Measurements from ENCODE around the gene STC2.
"Not testable (repeated sequence)": the region's sequence is repeated elsewhere in the genome, so short reads cannot be mapped to it uniquely, and the experiment has no call there.

Gene STC2

DNA sequence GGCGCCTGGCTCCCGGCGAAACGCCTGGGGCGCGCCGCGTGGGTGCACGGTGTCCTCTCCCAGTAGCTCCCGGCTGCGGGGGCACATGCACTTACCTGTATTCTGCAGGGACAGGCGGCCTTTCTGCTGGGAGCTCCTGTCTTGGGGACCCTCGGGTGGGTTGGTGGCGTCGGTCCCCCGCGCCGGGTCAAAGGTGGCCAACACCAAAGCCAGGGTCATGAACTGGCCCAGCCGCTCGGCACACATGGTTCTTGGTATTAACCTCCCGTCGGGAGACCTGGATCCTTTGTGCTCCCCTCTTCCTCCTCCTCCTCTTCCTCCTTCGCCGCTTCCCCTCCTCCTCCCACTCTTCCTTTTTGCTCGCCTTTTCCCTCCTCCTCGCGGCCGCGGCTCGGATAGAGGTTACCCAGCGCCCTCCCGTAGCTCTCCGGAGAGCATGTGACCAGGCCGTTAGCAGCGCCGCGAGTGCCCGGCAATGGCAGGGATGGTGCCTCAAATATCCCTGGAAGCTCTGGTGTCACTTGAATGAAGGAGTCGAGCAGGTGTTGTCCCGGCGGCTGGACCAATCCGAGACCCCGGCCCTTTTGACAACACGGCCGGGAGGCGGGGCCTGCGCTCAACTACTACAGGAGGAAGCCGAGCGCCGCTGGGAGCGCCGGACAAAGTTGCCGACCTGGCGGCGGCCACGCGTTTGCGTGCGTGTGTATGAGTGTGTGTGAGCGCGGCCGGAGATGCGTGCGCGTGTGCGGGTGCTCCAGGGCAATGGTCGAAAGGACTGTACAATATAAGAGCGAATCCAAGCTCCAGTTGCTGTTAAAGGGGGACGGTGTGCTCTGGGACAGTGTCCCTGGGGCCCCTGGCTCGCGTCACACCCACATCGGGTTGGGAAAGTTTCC, at the start of gene STC2:
STC2 (minus strand) TSS at position 467 of the 896 bp plus-strand sequence; CDS start at position 246, 221 bp downstream.
- no peak for DNase-seq

DNA sequence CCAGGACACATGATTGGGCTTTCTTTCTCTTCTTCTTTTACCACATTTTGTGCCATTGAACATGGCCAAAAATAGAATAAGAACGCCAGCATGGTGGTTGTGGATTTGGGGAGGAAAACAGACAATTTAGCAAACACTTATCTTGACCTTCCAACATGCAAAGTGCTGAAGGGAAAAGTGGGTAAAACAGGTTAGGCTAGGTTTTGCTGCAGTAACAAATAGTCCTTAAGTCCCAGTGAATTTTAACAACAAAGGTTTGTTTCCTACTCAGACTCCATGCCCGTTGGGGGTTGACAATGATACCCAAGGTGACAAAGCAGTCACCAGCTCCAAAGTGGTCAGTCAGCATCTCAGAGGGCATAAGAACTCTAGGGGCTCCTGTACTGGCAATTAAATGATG, 43.2 kb upstream of the STC2 start:
- DNase-seq, result no peak

- not testable (repeated sequence) for DNase-seq
These were observed 35.2 kb upstream of the STC2 start for GRCh38 chr5:173363406-173363805.

- no peak for DNase-seq
These were observed 27.3 kb upstream of the STC2 start for GRCh38 chr5:173355561-173355960.

- no peak for DNase-seq
These were observed 26.4 kb upstream of the STC2 start for GRCh38 chr5:173354645-173355044.

- no peak for DNase-seq
These were observed 24.4 kb upstream of the STC2 start for GRCh38 chr5:173352366-173353349.

- DNase-seq, result no peak
These were observed 14.9 kb upstream of the STC2 start for GRCh38 chr5:173342813-173343755.

DNA sequence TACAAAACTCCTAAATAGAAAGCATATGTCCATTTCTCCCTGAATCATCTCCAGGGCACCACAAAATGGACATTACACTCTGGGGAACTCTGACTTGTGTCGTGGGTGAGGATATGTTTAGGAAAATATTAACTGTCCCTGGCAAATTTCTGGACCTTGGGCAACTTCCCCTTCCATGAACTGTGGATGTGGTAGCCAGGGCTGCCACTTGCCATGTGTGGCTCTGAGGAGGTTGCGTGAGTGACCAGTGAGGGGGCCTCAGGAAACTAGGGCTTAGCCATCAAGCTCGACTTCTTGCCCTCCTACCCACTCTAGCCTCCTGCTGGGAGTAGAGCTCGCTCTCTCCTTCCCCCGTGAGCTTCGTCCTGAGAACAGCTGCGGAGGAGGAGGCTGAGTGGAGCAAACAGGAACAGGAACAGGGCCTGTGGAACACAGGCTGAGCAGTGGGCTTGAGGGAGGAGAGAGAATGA, 13.8 kb upstream of the STC2 start:
- DNase-seq, result no peak

DNA sequence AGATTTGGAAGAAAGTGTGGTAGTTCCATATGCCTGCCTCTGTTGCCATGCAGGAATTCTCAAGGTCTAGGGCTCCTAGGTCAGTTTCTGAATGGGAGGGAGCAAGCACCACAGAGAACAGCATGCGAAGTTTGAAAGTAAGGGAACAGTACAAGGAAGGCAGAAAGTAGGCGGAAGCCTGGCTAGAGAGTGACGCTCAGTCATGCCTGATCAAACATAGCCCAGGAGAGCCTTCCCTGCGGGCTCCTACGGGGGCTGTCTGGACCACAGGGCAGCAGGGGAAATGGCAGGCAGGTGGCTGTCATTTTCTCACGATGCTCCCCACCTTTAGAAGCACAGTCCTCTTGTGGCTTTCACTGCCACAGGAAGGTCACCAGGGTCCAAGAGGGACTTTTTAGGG, 12.8 kb upstream of the STC2 start:
- DNase-seq, result no peak

- no peak for DNase-seq
These were observed 12.2 kb upstream of the STC2 start for GRCh38 chr5:173340451-173340850.

DNA sequence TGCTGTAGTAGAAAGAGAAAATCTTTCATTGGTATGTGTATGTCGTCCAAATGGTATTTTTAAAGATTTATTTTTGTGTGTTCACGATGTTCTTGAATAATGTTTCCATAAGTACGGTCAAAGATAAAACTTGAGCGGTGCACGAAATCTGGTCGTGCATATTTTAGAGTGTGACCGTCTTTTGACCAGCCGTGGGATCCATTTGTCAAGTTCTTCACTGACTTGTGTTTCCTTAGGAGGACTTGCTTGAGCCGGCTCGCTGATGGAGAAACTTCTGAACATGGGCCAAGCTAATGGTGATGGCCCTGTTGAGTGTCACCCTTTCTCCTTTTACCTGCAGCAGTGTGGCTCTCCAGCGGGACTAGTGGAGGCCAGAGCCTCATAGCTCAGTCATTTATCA, 11.1 kb upstream of the STC2 start:
- DNase-seq, result no peak

DNA sequence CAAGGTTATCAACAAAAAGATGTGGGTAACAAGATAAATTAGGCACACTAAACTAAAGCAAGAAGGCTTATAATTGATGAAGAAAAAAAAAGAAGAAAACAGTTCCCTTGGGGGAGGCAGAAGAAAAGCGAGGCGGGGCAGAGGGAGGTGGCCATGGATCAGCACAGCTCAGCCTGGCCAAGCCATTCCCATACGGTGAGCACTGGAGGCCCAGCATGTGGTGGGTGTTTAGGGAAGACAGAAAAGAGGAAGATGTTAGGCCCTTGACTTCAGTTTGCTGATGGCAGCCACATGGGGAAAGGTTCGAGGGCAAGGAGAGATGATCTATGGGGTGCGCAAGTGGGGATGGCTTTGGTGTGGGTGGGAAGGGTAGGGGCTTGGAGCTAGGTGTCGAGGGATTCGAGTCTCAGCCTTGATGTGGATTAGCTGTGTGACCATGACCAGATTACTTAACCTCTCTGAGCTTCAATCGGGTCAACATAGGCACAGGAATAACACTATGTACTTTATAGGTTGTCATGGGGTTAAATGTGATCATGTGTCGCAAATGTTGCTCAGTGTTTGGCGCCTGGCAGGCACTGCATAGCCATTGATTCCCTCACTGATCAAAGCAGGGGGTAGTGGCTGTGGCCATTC, 10.3 kb upstream of the STC2 start:
- DNase-seq, result no peak

- DNase-seq, result no peak
These were observed 6.6 kb upstream of the STC2 start for GRCh38 chr5:173334808-173335207.

- DNase-seq, result no peak
These were observed 5.9 kb upstream of the STC2 start for GRCh38 chr5:173333925-173334661.

DNA sequence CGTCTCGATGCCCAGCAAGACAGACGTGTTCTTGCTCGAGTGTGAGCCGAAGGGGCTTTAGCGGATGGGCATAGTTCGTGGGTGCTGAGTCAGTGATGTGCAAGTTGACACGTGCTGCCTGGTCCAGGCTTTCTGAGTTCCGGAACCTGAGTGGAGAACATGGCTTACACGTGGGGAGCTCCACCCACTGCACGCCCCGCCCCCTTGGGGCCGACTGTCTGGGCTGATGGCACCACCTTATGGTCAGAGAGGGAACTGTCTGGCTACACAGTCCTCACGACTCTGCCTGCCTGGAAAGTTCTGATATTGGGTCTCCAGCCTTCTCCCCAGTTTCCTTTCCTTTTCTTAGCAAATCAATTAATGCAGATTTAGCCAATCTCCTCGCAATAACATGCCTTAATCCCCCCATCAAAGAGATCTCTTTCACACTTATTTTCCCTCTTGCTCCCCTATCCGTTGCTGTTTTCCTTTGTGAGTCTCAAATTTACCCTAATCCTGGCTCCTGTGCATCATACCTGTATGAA, 3.8 kb upstream of the STC2 start:
- peak; percentile 64 for DNase-seq

GRCh38 chr5:173331287-173331686, 3.1 kb upstream of the STC2 start:
- DNase-seq, result no peak

DNA sequence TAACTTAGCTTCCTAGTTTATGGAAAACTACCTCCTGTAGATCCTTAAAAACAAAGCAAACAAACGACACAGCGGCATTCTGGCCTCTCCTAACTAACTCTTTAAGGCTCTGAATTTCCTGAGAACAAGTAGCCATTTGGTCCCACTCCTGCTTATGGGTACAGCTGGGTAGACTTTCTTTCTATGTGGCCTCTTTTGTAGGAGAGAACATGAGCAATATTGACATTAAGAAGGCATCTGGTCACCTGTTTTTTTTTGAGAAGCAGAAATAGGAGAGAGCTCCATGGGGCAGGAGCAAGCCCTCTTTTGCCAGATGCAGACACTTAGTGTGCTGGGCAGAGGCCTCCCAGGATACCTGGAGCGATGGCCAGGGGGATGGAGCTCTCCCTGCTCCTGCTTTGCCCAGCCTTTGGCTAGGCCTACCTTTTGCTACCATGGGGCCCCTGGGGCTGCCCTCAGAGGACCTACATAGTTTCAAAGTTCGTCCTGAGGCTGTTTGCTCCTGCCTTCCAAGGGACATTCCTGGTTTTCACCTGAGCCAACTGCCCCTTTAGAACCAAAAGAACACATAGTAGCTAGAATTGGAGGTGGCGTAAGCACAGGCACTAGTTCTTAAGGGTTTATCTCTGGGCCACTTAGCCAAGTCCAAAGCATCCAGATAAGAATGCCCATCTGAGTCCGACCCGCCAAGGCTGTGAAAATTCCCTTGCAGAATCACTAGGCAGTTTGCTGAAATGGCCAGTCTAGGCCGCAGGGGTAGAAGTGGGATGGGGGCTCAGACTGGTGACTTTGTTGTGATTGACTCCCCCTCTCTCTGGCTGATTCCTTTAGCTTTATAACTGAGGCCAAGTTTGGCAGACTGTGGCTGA, 2.4 kb upstream of the STC2 start:
- DNase-seq, result no peak

GRCh38 chr5:173329491-173330337, 1.5 kb upstream of the STC2 start:
- no peak for DNase-seq

Measured in CD4-positive, alpha-beta T cell treated with Interleukin-4 for 1 hour (primary cell).